Epithelial cell of proximal tubule (primary cell): ENCODE measurements around the gene TIMP2. TPM values are rescaled to one million over a fixed set of nuclear protein-coding genes. Genes with fewer than 3 reads are reported as not detected.

Experiments used
- DNase-seq: peaks from one replicate; pipeline ENCODE4 v3.0.0-alpha.2; 2011; ENCODE audit warnings: low read depth
- H3K4me3 ChIP-seq: 2 replicates; pipeline ENCODE4 v1.5.1; 2011; ENCODE audit warnings: low read depth, mild to moderate bottlenecking, low read length
- CTCF ChIP-seq: conservative IDR thresholded peaks from 2 replicates; pipeline ENCODE4 v1.5.1; 2012; ENCODE audit warnings: low read depth, mild to moderate bottlenecking, low read length
- total RNA-seq: library from RNA; depleted of rRNA; stranded (reverse); fragments of >200 nt; gene quantifications from 2 replicates; pipeline ENCODE4 v1.2.3, GENCODE V29; 2015

Gene TIMP2
- total RNA-seq, 1 donor from 2014 or later: 64.9 TPM

- TF ChIP-seq CTCF: no peak
- no peak for DNase-seq
- H3K4me3 ChIP-seq: no peak overlapping the region
Measured at GRCh38 chr17:78820841-78821240, 104.3 kb downstream of the TIMP2 start.

- H3K4me3 ChIP-seq: no peak overlapping the region
- TF ChIP-seq CTCF: no peak
- DNase-seq: no peak
Measured at GRCh38 chr17:78819806-78820792, 105.1 kb downstream of the TIMP2 start.

- no peak for DNase-seq
- no peak for TF ChIP-seq CTCF
- no peak overlapping the region for H3K4me3 ChIP-seq
Measured at GRCh38 chr17:78819402-78819801, 105.8 kb downstream of the TIMP2 start.

DNA sequence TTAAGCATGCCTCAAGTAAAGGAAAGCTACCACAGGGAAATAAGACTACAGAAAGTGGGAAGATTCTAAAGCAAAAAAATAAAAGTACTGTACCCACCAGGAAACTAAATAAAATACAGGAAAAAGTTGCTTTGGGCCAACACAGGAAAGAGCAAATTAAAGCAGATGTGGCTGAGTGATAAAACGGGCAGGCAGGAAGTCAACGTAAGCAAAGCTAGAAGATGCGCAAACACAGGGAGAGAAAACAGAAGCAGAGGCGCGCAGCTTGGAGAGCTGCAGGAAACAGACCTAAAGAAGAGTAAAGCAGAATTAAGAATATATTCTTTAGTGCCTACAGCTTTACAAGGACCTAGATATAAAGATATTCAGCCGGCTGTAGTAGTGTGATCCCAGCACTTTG is 106.3 kb downstream of the TIMP2 start:
- DNase-seq: no peak
- no peak for TF ChIP-seq CTCF
- H3K4me3 ChIP-seq: no peak overlapping the region

GRCh38 chr17:78818152-78818846 is 106.9 kb downstream of the TIMP2 start:
- TF ChIP-seq CTCF: no peak
- H3K4me3 ChIP-seq: no peak overlapping the region
- DNase-seq: no peak

- no peak overlapping the region for H3K4me3 ChIP-seq
- TF ChIP-seq CTCF: no peak
- no peak for DNase-seq
Measured at GRCh38 chr17:78817123-78817522, 108.1 kb downstream of the TIMP2 start.

DNA sequence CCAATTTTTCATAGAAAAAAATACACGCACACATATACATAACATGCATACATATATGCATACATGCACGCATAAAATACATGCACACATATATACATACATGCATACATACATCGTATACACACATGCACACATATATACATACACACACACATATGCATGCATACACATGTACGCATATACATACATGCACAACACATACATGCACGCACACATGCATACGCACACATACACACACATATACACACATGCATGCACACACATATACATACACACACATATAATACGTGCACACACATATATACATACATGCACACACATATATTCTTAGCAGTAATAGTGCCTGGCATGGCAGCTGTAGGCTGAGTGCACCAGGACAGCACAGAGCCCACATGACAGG is 109.5 kb downstream of the TIMP2 start:
- H3K4me3 ChIP-seq: no peak overlapping the region
- DNase-seq: no peak
- no peak for TF ChIP-seq CTCF
